Natural killer cell (primary cell): ENCODE results near the gene ITPKC. TPM values are rescaled to one million over a fixed set of nuclear protein-coding genes. Genes with fewer than 3 reads are reported as not detected.

Experiments used
- ATAC-seq, 3 donors: fragments of 150-1000 bp in 2 of 3; fragments of 200-7000 bp in 1 of 3; cut with Tn5 transposase; 1 replicate in 1 of 3; 2 replicates in 2 of 3; pipeline ENCODE4 v1.10.0; 2021; ENCODE audit warnings: mild to moderate bottlenecking in 2 of 3, moderate library complexity in 2 of 3
- DNase-seq, 2 donors: peaks; one replicate each; pipeline versions ENCODE4 v3.0.0 to v3.0.0-alpha.2; 2013 to 2021; ENCODE audit warnings: mixed read lengths in 1 of 2
- H3K27ac ChIP-seq: one replicate; pipeline ENCODE4 v1.5.1; 2013; ENCODE audit warnings: mild to moderate bottlenecking, low read length
- H3K27me3 ChIP-seq: one replicate; pipeline ENCODE4 v1.6.1; 2013; ENCODE audit warnings: low read length; ENCODE audit not compliant: control insufficient read depth, insufficient read depth
- H3K36me3 ChIP-seq: one replicate; pipeline ENCODE4 v1.6.1; 2013; ENCODE audit warnings: low read length; ENCODE audit not compliant: control insufficient read depth, insufficient read depth
- H3K4me1 ChIP-seq: one replicate; pipeline ENCODE4 v1.6.1; 2013; ENCODE audit warnings: low read length; ENCODE audit not compliant: control insufficient read depth, insufficient read depth
- H3K4me3 ChIP-seq: one replicate; pipeline ENCODE4 v1.5.1; 2013; ENCODE audit warnings: low read length
- H3K9me3 ChIP-seq: one replicate; pipeline ENCODE4 v1.6.1; 2013; ENCODE audit warnings: low read length; ENCODE audit not compliant: control insufficient read depth, insufficient read depth
- H3K27ac Mint-ChIP-seq, 2 donors: one replicate each; pipeline ENCODE4 v1.8.0; 2022; ENCODE audit warnings: mild to moderate bottlenecking in 2 of 2, mixed read lengths in 2 of 2, moderate library complexity in 1 of 2
- H3K27me3 Mint-ChIP-seq, 2 donors: one replicate each; pipeline ENCODE4 v1.8.0; 2022; ENCODE audit warnings: low read depth in 2 of 2, mixed read lengths in 2 of 2
- H3K36me3 Mint-ChIP-seq: one replicate; pipeline ENCODE4 v1.8.0; 2022; ENCODE audit warnings: mixed read lengths
- H3K4me1 Mint-ChIP-seq, 2 donors: one replicate each; pipeline ENCODE4 v1.8.0; 2022; ENCODE audit warnings: mixed read lengths in 2 of 2
- H3K4me3 Mint-ChIP-seq: one replicate; pipeline ENCODE4 v1.8.0; 2022; ENCODE audit warnings: mild to moderate bottlenecking, moderate library complexity, mixed read lengths
- H3K9me3 Mint-ChIP-seq, 2 donors: one replicate each; pipeline ENCODE4 v1.8.0; 2022; ENCODE audit warnings: mixed read lengths in 2 of 2
- CTCF ChIP-seq: fragments of 200-600 bp; IDR thresholded peaks from one replicate; pipeline ENCODE4 v1.8.0; 2022; ENCODE audit warnings: antibody characterized with exemption
- WGBS: methylation state at CpG from one replicate; pipeline ENCODE4 v1.1.7; 2013; ENCODE audit warnings: missing lambda C conversion rate; ENCODE audit not compliant: insufficient coverage; 5-methylcytosine and 5-hydroxymethylcytosine counted together
- intact Hi-C: fragments of 100-400 bp; cut with micrococcal nuclease; formaldehyde crosslinking; loops from one replicate; pipeline ENCODE4 v1.14.2; 2022
- total RNA-seq, 4 donors: library from RNA; stranded (reverse); fragments of 120-200 nt in 1 of 4; gene quantifications; one replicate each; pipeline versions ENCODE4 v1.2.3 to v1.2.4, GENCODE V29; 2013 to 2022

The ITPKC gene
- total RNA-seq, 3 donors from 2014 or later (not counting 1 experiment from before 2014, with no cell fraction given), result 8.7 to 11.1 (median 11.0) TPM

GRCh38 chr19:40685016-40685526 lies 31.8 kb upstream of the ITPKC start:
- no peak overlapping the region for H3K27ac ChIP-seq
- no peak overlapping the region for H3K4me3 ChIP-seq
- no peaks in the 10 kb centered on the region for H3K9me3 ChIP-seq
- H3K27ac Mint-ChIP-seq, result no peak overlapping the region
- H3K36me3 Mint-ChIP-seq, result no peaks in the 10 kb centered on the region
- H3K36me3 ChIP-seq, result no peaks in the 10 kb centered on the region
- ATAC-seq (no peak), DNase-seq (no peak)
- no peaks in the 10 kb centered on the region for H3K27me3 ChIP-seq
- WGBS, result 98% methylated on average over 3 of the region's 3 CpGs
- H3K4me3 Mint-ChIP-seq, result no peak overlapping the region
- TF ChIP-seq CTCF, result no peak
- H3K9me3 Mint-ChIP-seq, result no peaks in the 10 kb centered on the region
- intact Hi-C loops, result loop anchor here (5.0 kb wide), 2 partner anchors 92 to 642 kb away; partner anchors contain the start of genes MIA and RAB4B
- peaks cover 35% of the 10 kb centered on the region for H3K4me1 ChIP-seq
- H3K4me1 Mint-ChIP-seq, result peaks cover 0 to 22% of the 10 kb centered on the region in 2 donors
- no peaks in the 10 kb centered on the region for H3K27me3 Mint-ChIP-seq

- no peak for ATAC-seq
- H3K4me3 Mint-ChIP-seq, result no peak overlapping the region
- no peaks in the 10 kb centered on the region for H3K27me3 ChIP-seq
- intact Hi-C loops, result loop anchor here (5.0 kb wide), 2 partner anchors 92 to 642 kb away; partner anchors contain the start of genes MIA and RAB4B
- H3K4me1 ChIP-seq, result peaks cover 36% of the 10 kb centered on the region
- no peaks in the 10 kb centered on the region for H3K9me3 Mint-ChIP-seq
- TF ChIP-seq CTCF, result no peak
- H3K36me3 ChIP-seq, result no peaks in the 10 kb centered on the region
- no peaks in the 10 kb centered on the region for H3K9me3 ChIP-seq
- no peaks in the 10 kb centered on the region for H3K36me3 Mint-ChIP-seq
- no peak overlapping the region for H3K27ac Mint-ChIP-seq
- no peaks in the 10 kb centered on the region for H3K27me3 Mint-ChIP-seq
- H3K4me3 ChIP-seq, result no peak overlapping the region
- peaks cover 0 to 23% of the 10 kb centered on the region in 2 donors for H3K4me1 Mint-ChIP-seq
- WGBS, result 94% methylated on average over 6 of the region's 6 CpGs
- DNase-seq, result no peak
- H3K27ac ChIP-seq, result no peak overlapping the region
These were observed 31.3 kb upstream of the ITPKC start for GRCh38 chr19:40685563-40685962.

- Mint-ChIP-seq H3K27ac (no peak overlapping the region), H3K4me1 (peaks cover 0 to 28% of the 10 kb centered on the region in 2 donors), H3K27me3 (no peaks in the 10 kb centered on the region), H3K4me3 (no peak overlapping the region), H3K9me3 (no peaks in the 10 kb centered on the region), H3K36me3 (no peaks in the 10 kb centered on the region)
- Histone ChIP-seq H3K9me3 (no peaks in the 10 kb centered on the region), H3K27ac (peak overlapping the region; percentile 64), H3K4me3 (no peak overlapping the region), H3K4me1 (peaks cover 45% of the 10 kb centered on the region), H3K36me3 (no peaks in the 10 kb centered on the region), H3K27me3 (no peaks in the 10 kb centered on the region)
- ATAC-seq (no peak), DNase-seq (no peak)
- TF ChIP-seq CTCF, result no peak
- 84% methylated on average over 14 of the region's 14 CpGs for WGBS
- intact Hi-C loops, result loop anchor here (1.0 to 5.0 kb wide), 6 partner anchors 14 to 640 kb away; partner anchors contain the start of genes MIA and RAB4B
These were observed 29.9 kb upstream of the ITPKC start for GRCh38 chr19:40686882-40687524.
